ENCODE data around the gene RAB9A.

GRCh38 chrX:13659063-13659462 lies 29.9 kb upstream of the RAB9A start:
- TF ChIP-seq, protein P1, sequence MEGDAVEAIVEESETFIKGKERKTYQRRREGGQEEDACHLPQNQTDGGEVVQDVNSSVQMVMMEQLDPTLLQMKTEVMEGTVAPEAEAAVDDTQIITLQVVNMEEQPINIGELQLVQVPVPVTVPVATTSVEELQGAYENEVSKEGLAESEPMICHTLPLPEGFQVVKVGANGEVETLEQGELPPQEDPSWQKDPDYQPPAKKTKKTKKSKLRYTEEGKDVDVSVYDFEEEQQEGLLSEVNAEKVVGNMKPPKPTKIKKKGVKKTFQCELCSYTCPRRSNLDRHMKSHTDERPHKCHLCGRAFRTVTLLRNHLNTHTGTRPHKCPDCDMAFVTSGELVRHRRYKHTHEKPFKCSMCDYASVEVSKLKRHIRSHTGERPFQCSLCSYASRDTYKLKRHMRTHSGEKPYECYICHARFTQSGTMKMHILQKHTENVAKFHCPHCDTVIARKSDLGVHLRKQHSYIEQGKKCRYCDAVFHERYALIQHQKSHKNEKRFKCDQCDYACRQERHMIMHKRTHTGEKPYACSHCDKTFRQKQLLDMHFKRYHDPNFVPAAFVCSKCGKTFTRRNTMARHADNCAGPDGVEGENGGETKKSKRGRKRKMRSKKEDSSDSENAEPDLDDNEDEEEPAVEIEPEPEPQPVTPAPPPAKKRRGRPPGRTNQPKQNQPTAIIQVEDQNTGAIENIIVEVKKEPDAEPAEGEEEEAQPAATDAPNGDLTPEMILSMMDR (IDR thresholded peaks at IDR 0.05; ENCODE audit: insufficient read depth, low read depth, low read length) = no peak
- TF ChIP-seq EZH2 (IDR thresholded peaks at IDR 0.05; ENCODE audit: insufficient read depth, low read length) = no peak
